Activated naive CD4-positive, alpha-beta T cell treated with Interleukin-2 at 50 U/mL for 16 hours (primary cell): ENCODE measurements around the gene BCAS1.

ENCODE experiments used
- DNase-seq: peaks from one replicate; pipeline ENCODE4 v3.0.0-alpha.2; 2020

Gene BCAS1

GRCh38 chr20:53917145-53918019 is 153.0 kb downstream of the BCAS1 start:
- DNase-seq = no peak

DNA sequence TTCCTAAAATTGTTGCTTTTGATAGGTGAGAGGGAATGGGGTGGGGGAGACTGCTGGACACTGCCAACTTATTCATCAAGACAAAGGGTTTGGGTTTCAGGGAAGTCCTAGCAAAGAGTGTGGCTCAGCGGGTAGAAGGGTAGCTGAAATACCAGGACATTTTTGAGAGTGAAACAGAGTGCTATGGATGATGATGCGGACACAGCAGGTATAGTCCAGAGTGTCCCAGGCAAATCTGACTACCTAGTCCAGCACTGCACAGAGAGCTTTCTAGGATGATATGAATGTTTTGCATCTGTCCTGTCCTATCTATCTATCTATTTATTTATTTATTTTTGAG is 154.3 kb downstream of the BCAS1 start:
- no peak for DNase-seq

DNA sequence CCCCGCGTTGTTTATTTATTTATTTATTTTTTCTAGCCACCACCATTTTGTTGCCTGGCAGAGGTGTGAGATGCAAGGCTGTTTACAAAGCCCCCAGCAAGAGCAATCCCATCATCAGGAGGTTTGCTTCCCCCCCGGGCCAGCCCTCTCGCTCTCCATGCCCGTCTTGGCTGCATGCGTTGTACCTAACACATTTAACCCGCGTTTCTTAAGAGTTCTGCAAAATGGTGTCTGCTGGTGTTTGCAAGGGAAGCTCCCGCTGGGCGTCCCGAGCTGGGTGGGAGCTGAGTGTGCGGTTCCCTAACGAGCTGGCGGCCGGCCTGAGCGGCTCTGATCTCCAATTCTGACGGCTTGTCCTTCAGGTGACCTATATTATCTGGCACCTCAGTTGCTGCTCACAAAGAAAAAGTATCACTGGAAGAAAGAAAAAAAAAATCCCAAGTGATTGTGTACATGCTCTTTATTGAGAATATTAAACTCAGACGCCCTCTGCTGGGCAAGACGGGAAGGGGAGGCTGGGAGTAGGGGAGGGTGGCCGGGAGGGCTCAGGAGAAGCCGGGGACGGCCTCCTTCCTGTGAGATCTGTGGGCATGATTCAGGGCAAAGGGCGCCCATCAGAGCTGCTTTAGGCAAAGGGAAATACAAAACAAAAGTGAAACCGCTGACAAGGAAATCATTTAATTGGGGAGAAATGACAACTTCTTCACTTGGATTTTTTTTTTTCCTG is 154.8 kb downstream of the BCAS1 start:
- peak; percentile 95 for DNase-seq

DNA sequence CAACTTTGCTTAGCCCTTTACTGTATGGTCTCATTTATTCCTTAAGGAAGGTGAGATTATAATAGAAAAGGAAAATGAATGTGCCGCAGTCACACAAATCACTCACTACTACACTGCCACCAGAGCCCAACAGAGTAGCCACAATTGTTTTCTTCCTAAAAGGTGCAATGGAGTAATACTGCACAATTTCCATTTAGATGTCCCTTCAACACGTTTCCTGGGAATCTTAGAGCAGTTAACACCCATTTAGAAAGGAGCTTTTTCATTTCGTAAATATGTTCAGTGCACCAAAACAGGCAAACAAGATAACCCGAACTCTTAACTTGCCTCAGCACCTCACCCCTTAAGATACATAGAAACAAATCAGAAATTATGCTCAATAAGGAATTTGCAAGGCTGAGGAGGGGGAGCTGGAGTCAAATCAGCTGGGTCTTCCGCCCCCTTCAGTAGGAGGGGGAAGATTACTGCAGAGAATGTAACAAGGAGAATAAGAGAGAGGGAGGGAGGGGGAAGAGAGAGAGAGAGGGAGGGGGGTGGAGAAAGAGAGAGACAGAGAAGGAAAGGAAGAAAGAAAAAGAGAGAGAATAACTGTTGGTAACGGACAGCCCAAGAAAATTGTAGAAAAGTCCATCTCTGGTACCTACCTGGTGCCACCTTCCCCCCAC is 155.5 kb downstream of the BCAS1 start:
- DNase-seq = no peak

- DNase-seq = no peak
These were observed 156.2 kb downstream of the BCAS1 start for GRCh38 chr20:53914091-53914780.

- DNase-seq = no peak
These were observed 159.1 kb downstream of the BCAS1 start for GRCh38 chr20:53911301-53911700.

DNA sequence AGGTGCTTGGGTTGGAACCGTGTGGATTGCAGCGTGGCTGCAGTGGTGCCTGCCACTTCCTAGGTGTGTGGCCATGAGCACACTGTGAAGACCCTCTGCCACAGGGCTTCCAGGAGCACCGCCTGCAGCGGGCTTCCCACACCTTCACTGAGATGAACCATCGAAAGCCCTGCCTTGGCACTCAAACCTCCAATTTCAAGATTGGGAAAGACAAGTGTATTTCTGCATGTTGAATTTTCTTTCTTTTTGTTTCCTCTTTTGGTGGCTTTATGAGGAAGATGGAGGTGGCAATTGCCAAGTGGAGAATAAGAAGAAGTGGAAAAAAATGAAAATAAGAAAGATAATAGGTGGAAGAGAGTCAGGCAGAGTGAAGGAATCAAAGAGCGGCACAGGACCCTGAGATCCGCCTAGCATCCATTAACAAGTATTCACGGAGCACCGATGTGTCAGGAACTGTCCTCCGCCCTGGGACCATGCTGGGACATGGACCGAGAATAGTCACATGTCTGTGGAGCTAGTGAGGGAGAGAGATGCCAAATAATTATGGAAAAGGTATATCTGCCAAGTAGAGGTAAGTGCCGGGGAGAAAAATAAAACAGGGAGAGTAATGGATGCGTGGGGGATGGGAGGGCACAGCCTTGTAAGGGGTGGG is 159.9 kb downstream of the BCAS1 start:
- no peak for DNase-seq

GRCh38 chr20:53907968-53908751 is 162.2 kb downstream of the BCAS1 start:
- DNase-seq = no peak

DNA sequence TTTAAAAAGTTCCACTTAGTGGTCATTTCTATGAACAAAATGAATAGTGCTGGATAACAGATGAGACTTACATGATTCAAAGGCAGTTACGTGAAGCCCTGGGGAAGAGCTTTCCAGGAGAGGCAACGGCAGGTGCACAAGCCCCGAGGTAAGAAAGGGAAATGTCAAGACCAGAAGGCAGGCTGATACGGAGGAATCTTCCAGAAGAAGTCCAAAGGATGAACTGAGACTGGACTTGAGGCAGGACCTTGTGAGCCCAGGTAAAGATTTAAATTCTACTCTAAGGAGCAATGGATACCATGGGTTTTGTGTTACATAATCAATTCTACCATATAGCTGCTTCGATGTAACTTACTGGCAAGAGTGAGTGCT is 164.6 kb downstream of the BCAS1 start:
- no peak for DNase-seq

DNA sequence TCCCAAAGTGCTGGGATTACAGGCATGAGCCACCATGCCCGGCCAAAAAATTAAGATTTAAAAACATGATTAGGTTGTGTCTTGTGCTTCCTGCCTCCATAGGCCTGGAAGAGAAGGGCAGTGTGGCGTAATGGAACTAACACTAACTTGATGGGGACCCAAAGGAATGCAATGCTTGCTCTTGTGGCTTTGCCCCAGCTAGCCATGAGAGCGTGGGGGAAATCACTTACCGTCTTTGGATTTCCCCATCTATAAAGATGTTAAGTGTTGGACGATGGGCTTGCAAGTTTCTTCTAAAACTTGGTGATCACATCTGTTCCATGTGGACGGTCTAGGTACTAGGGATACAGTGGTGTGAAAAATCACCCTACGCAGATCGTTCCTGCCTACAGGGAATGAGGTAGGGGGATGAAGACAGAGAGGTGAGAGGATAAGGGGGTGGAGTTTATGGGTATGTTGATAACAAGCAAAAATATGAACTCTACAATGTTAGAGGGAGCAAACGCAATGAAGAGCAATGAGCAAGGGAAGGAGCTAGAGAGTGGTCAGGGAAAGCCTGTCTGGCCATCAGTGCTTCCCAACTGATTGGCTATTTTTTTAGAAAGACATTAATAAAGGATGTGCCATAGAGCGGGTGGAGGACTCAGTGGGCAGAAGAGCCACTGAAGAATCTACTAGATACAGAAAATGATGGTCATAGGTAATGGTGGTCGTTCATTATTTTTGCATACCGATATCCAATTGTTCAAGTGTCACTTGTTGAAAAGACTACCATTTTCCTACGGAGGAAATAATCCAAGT is 165.2 kb downstream of the BCAS1 start:
- no peak for DNase-seq

DNA sequence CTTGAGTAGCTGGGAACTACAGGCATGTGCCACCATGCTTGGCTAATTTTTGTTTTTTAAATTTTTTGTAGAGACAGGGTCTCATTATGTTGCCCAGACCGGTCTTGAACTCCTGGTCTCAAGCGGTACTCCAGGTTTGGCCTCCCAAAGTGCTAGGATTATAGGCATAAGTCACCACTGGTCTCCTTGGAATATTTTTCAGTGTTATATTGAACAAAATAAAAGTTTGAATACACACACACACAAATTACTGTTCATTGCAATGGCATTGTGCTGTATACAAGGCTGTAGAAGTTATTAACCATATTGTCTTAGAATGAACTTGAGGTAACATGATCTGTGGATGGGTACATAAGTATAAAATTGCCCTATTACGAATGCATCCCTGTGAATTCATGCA is 166.1 kb downstream of the BCAS1 start:
- DNase-seq = no peak

DNA sequence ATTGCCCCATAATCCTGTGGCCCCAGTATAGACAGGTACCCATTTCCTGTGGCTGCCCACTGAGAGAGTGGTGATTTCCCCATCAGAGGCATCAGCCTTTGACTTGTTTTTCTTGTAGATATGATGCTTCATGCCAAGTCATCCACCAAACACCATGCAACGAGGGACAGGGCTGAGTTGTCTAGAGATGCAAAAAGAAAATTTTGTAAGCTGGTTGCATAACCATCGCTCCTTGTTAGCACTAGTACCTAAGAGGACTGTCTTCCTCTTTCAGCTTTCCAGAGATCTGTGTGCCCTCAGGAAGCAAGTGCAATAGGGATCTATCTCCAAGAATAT is 166.8 kb downstream of the BCAS1 start:
- DNase-seq = no peak

DNA sequence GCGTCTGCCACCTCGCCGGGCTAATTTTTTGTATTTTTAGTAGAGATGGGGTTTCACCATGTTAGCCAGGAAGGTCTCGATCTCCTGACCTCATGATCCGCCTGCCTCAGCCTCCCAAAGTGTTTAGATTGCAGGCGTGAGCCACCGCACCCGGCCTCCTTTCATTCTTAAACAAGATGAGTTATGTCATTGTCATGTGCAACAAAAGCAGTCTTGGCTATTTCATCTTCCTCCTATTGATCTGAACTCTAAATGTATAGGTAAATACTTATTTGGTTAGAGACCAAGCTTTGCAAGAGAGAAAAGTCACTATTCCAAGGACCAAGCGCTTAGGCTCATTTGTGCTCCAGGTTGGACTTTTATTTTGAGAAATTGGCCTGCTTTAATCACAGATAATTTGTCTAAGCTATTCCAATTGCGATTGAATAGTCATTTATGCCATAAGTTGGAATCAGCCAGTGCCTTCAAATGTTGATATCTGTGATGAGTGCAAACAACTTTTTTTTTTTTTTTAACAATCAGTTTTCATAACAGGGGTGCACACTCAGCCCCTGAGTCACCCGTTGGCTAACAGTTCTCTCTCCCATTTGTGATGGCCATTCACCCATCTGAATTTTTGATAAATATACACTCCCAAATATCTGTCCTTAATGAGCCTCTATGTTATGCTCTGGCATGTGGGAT is 167.3 kb downstream of the BCAS1 start:
- DNase-seq = no peak

GRCh38 chr20:53901497-53902096 is 168.8 kb downstream of the BCAS1 start:
- no peak for DNase-seq

DNA sequence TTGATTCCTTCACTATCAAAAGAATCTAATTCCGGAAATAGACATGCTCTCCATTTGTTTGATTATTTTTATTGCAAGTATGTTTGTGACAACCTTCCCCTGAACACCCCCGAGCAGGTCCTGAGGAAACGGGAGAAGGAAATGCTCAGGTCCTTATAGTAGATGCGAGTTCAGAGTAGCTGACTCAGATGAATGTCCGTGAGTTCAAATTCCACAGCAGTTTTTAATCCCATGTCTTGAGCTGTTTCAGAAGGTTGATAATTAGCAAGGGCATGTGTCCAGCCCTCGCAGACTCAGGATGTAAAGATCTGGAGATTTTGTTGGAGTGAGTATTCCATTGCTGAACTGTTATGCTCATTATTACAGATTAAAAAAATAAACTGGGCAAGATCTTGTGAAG is 169.3 kb downstream of the BCAS1 start:
- no peak for DNase-seq

DNA sequence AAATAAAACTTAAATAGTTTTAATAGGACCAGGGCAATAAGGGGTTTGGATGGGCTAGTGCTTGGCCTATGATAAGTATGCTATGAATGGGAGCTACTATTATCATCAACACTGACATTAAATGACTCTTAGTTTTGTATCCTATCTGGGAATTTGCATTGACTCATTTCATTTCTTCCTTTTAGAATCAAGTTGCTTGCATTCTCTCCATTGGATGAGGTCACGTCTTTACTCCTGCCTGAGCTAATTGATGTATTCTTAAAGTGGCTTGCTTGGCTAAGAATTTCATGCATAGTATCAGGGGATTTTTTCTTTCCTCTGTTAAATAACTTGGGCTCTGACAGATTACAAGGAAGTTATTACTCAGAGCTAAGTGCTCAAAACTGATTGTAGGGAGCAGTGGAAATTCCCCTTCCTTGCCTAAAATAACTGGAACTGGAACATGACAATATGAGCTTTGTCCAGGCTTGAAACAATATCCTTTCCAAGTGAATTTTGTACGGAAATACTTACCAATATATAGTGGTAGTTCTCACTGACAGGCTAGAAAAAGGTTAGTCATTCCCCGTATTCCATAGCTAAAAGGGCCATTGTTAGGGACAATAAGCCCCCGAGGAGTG is 169.9 kb downstream of the BCAS1 start:
- DNase-seq = no peak

DNA sequence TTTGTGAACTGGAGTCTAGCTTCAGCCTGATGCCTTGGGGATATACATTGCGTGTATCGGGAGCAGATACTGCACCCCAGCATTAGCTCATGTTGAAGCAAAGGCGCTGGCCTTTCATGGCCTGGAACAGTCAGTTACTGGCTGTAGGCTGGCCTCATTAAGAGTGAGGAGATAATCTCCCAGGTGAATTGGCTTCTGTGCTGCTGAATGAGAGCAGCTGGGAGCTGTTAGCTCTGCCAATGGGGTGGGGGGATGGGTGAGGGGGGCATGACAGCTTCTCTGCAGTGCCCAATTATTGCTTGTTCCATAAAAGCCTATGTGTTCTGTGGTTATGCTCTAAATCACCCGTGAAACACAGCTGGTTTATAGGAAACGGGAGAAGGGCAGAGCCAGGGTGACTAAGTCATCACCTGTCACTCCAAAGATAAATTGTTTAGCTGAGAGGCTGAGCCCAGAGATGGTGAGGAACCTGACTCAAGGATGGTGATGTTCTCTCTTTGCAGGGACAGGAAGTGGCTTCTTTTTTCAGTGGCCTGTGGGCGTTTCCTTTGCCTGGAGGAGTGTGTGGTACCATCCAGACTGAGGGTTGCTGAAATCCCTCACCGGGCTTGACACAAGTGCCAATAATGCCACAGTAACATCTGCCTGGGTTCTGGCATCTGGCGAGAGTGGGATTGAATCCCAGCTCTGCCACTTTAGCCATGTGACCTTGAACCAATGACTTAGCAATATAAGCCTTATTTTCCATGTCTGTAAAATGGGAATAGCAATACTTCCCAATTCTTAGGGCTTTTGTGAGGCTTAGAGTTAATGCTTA is 170.8 kb downstream of the BCAS1 start:
- peak; percentile 79 for DNase-seq

GRCh38 chr20:53898556-53898931 is 171.8 kb downstream of the BCAS1 start:
- DNase-seq = no peak
